Effector CD8-positive, alpha-beta T cell (primary cell): ENCODE results near the gene PALS1.

Experiments
- DNase-seq: peaks from one replicate; lab custom pipeline; 2025; lab: John Stamatoyannopoulos, UW
- total RNA-seq, 4 experiments: gene quantifications; one replicate each; lab custom pipeline; 2026; lab: John Stamatoyannopoulos, UW

PALS1 gene
- 12.1 to 19.7 (median 14.8) reads per million in 4 experiments for total RNA-seq

- DNase-seq, result peak; percentile 43
Observed at GRCh38 chr14:67241411-67242167, at the start of gene PALS1. Gene PALS1, plus strand, starts transcription at chr14:67241435. Its CDS starts 37,736 bp downstream, at chr14:67279171.

GRCh38 chr14:67191768-67192290, 49.4 kb upstream of the PALS1 start:
- DNase-seq, result no peak

GRCh38 chr14:67192366-67192765, 48.9 kb upstream of the PALS1 start:
- DNase-seq, result no peak

GRCh38 chr14:67195279-67195678, 46.0 kb upstream of the PALS1 start:
- DNase-seq, result no peak

GRCh38 chr14:67199016-67199415, 42.2 kb upstream of the PALS1 start:
- no peak for DNase-seq

GRCh38 chr14:67207810-67208209, 33.4 kb upstream of the PALS1 start:
- DNase-seq, result no peak

GRCh38 chr14:67218126-67218525, 23.1 kb upstream of the PALS1 start:
- no peak for DNase-seq

- no peak for DNase-seq
Observed at GRCh38 chr14:67221248-67221981, 19.8 kb upstream of the PALS1 start.

GRCh38 chr14:67221982-67222328, 19.3 kb upstream of the PALS1 start:
- no peak for DNase-seq

- DNase-seq, result no peak
Observed at GRCh38 chr14:67225523-67225922, 15.7 kb upstream of the PALS1 start.

- DNase-seq, result no peak
Observed at GRCh38 chr14:67228325-67228984, 12.8 kb upstream of the PALS1 start.

GRCh38 chr14:67232066-67232465, 9.2 kb upstream of the PALS1 start:
- DNase-seq, result no peak

- no peak for DNase-seq
Observed at GRCh38 chr14:67232621-67233020, 8.6 kb upstream of the PALS1 start.

GRCh38 chr14:67237591-67237990, 3.6 kb upstream of the PALS1 start:
- no peak for DNase-seq

- no peak for DNase-seq
Observed at GRCh38 chr14:67239582-67239981, 1.7 kb upstream of the PALS1 start.

- DNase-seq, result peak; percentile 14
Observed at GRCh38 chr14:67240168-67240932, 885 bp upstream of the PALS1 start.

- peak; percentile 88 for DNase-seq
Observed at GRCh38 chr14:67240978-67241410, 241 bp upstream of the PALS1 start.

- DNase-seq, result no peak
Observed at GRCh38 chr14:67242168-67242420, 859 bp downstream of the PALS1 start.

GRCh38 chr14:67245104-67245503, 3.9 kb downstream of the PALS1 start:
- no peak for DNase-seq

GRCh38 chr14:67251573-67252226, 10.5 kb downstream of the PALS1 start:
- no peak for DNase-seq

GRCh38 chr14:67253076-67253635, 11.9 kb downstream of the PALS1 start:
- no peak for DNase-seq
